ENCODE data around the gene XIRP1. TPM values are rescaled to one million over a fixed set of nuclear protein-coding genes. Genes with fewer than 3 reads are reported as not detected.

The XIRP1 gene
- total and polyA plus RNA-seq, 2 of the 13 experiments (the other 11 are each of a cell fraction or from before 2014, with no cell fraction given) = not detected

DNA sequence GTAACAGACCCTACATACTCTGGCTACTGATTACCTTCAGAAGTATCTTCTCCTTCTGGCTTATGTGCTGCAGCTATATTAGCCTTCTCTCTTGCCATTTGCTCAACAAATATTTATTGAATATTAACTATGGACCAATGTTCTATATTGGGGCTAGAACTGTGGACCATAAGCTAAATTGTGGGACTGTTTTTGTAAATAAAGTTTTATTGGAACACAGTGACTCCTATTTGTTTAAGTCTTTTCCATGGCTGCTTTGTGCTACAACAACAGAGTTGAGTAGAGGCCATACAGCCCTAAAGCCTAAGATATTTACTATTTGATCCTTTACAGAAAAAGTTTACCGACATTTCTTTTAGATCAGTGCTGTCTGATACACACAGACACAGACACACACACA is 20.3 kb upstream of the XIRP1 start (continued):
- TF ChIP-seq, protein P1, sequence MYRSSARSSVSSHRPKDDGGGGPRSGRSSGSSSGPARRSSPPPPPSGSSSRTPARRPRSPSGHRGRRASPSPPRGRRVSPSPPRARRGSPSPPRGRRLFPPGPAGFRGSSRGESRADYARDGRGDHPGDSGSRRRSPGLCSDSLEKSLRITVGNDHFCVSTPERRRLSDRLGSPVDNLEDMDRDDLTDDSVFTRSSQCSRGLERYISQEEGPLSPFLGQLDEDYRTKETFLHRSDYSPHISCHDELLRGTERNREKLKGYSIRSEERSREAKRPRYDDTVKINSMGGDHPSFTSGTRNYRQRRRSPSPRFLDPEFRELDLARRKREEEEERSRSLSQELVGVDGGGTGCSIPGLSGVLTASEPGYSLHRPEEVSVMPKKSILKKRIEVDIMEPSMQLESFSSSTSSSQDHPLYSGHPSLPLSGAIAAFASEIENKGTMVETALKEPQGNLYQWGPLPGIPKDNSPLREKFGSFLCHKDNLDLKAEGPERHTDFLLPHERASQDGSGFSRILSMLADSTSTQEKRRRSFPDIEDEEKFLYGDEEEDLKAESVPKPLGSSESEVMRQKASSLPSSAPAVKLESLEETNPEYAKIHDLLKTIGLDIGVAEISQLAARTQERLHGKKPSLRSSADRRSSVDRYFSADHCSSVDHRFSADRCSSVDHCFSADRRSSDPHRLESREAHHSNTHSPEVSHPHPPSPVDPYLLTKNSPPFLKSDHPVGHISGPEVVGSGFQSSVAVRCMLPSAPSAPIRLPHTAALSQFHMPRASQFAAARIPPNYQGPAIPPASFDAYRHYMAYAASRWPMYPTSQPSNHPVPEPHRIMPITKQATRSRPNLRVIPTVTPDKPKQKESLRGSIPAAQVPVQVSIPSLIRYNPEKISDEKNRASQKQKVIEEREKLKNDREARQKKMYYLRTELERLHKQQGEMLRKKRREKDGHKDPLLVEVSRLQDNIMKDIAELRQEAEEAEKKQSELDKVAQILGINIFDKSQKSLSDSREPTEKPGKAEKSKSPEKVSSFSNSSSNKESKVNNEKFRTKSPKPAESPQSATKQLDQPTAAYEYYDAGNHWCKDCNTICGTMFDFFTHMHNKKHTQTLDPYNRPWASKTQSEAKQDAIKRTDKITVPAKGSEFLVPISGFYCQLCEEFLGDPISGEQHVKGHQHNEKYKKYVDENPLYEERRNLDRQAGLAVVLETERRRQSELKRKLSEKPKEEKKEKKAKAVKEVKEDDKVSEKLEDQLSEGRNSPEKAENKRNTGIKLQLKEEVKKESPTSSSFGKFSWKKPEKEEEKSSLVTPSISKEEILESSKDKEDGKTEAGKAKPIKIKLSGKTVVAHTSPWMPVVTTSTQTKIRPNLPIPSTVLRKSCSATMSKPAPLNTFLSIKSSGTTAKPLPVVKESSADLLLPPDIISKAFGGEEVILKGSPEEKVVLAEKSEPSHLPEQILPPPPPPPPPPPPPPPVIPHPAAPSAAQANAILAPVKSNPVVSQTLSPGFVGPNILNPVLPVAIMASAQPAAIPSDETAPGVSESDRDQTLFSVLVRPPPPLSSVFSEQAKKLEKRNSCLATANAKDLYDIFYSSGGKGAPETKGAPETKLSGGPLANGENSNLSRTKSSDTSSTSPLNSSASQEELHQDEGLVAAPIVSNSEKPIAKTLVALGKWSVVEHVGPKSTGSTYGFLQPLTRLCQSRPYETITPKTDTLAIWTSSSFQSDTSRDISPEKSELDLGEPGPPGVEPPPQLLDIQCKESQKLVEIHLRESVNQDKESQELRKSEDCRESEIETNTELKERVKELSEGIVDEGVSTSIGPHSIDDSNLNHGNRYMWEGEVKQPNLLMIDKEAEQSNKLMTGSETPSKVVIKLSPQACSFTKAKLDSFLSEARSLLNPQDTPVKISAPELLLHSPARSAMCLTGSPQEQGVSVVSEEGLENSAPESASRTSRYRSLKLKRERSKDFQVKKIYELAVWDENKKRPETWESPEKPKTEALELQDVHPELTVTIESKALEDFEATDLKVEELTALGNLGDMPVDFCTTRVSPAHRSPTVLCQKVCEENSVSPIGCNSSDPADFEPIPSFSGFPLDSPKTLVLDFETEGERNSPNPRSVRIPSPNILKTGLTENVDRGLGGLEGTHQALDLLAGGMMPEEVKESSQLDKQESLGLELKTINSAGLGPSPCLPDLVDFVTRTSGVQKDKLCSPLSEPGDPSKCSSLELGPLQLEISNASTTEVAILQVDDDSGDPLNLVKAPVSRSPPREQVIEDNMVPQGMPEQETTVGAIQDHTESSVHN (CRISPR knock-in tag; IDR thresholded peaks at IDR 0.05) = no peak
- TF ChIP-seq MXI1 (IDR thresholded peaks at IDR 0.05; ENCODE audit: borderline replicate concordance, low read depth, low read length) = no peak

DNA sequence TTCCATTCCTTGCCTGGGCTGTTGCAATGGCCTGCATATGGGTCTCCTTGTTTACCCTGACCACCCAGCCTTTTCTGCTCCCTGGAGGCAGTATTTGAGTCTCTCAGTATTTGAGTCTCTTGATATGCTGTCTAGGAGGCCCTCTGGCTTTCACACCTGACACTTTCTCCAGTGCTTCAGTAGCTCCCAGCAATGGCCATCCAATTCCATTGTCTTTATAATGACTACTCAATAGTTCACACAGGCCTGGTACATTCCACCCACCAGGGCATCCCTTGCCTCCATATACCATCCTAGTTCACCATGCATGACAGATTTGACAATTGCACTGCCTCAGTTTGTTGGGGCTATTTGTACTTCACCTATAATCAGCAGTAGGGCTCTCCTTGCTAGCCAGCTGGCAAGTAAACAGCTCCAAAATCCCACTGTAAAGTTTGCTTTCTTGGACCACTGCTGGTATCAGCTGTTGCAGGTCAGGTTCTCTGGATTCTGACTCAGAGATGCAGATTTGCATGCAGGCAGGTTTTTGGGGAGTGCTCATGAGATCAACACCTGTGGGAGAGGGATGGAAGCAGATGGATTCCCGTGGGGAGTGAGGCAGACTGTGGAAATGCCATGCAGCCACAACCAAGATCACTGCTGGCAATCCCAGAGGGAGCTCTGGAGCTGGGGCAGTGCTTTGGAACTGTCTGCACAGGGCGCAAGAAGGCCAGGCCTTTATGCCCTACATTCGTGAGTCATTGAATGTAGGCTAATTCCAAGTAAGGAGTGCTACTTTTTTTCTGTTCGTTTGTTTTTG is 19.1 kb upstream of the XIRP1 start:
- no peaks in the 10 kb centered on the region for H4K20me1 ChIP-seq (ENCODE audit: insufficient read depth, low read length)
- H3K4me1 ChIP-seq (ENCODE audit: insufficient read depth, low read length) = no peaks in the 10 kb centered on the region
- peaks cover 1 to 5% of the 10 kb centered on the region in 2 experiments; a peak in 2 of 5 replicates for H3K27me3 ChIP-seq (ENCODE audit: control insufficient read depth in 1 of 2, insufficient read depth in 2 of 2, low read length in 2 of 2)
- CTCF ChIA-PET (ENCODE audit: low intra/inter-chr PET ratio, low total read pairs) = no interaction called here
- WGBS (ENCODE audit: low lambda C conversion rate) = 24% methylated on average over 4 of the region's 4 CpGs
- BruUV-seq (replicated peaks) = no TSS peak
- no peak overlapping the region for H3K9ac ChIP-seq (ENCODE audit: insufficient read depth, low read depth, low read length)
- H3K4me3 ChIP-seq (replicated peaks in 1 of 3; ENCODE audit: insufficient read depth in 1 of 3, low read depth in 2 of 3, low read length in 3 of 3) = no peak overlapping the region
- intact Hi-C loops (cut with micrococcal nuclease; ENCODE audit: unreplicated experiment) = no loop called here
- no peak for ATAC-seq
- DNase-seq (ENCODE audit: low spot score) = no peak
- no peak overlapping the region for H3K4me2 ChIP-seq (ENCODE audit: low read depth, low read length)
- H3K79me2 ChIP-seq (ENCODE audit: insufficient read depth, low read length) = no peaks in the 10 kb centered on the region
- no peak overlapping the region for H2AFZ ChIP-seq (ENCODE audit: low read length)
- H3K9me3 ChIP-seq (ENCODE audit: low read length) = no peaks in the 10 kb centered on the region
- H3K27ac ChIP-seq (ENCODE audit: extremely low read length, insufficient read depth, low read length) = no peak overlapping the region
- no peaks in the 10 kb centered on the region for H3K36me3 ChIP-seq (replicated peaks in 1 of 2; ENCODE audit: control insufficient read depth in 1 of 2, insufficient read depth in 2 of 2, low read length in 2 of 2)
- POLR2A ChIA-PET = no interaction called here
- no peak for FAIRE-seq
- in situ Hi-C loops (cut with HindIII; ENCODE audit: extremely low pct_ligation_motif_present, low pct_unique_long_range_greater_than_20kb) = no loop called here
- TF ChIP-seq ELF1 (CRISPR knock-in tag; IDR thresholded peaks at IDR 0.05) (no peak), PLRG1 (conservative IDR thresholded peaks at IDR 0.05) (no peak)
- TF ChIP-seq, protein P2, sequence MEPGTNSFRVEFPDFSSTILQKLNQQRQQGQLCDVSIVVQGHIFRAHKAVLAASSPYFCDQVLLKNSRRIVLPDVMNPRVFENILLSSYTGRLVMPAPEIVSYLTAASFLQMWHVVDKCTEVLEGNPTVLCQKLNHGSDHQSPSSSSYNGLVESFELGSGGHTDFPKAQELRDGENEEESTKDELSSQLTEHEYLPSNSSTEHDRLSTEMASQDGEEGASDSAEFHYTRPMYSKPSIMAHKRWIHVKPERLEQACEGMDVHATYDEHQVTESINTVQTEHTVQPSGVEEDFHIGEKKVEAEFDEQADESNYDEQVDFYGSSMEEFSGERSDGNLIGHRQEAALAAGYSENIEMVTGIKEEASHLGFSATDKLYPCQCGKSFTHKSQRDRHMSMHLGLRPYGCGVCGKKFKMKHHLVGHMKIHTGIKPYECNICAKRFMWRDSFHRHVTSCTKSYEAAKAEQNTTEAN (CRISPR knock-in tag; conservative IDR thresholded peaks at IDR 0.05) = no peak
- TF ChIP-seq, protein P3, sequence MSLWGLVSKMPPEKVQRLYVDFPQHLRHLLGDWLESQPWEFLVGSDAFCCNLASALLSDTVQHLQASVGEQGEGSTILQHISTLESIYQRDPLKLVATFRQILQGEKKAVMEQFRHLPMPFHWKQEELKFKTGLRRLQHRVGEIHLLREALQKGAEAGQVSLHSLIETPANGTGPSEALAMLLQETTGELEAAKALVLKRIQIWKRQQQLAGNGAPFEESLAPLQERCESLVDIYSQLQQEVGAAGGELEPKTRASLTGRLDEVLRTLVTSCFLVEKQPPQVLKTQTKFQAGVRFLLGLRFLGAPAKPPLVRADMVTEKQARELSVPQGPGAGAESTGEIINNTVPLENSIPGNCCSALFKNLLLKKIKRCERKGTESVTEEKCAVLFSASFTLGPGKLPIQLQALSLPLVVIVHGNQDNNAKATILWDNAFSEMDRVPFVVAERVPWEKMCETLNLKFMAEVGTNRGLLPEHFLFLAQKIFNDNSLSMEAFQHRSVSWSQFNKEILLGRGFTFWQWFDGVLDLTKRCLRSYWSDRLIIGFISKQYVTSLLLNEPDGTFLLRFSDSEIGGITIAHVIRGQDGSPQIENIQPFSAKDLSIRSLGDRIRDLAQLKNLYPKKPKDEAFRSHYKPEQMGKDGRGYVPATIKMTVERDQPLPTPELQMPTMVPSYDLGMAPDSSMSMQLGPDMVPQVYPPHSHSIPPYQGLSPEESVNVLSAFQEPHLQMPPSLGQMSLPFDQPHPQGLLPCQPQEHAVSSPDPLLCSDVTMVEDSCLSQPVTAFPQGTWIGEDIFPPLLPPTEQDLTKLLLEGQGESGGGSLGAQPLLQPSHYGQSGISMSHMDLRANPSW (CRISPR knock-in tag; IDR thresholded peaks at IDR 0.05; ENCODE audit: borderline replicate concordance) = no peak
- TF ChIP-seq, protein P4, sequence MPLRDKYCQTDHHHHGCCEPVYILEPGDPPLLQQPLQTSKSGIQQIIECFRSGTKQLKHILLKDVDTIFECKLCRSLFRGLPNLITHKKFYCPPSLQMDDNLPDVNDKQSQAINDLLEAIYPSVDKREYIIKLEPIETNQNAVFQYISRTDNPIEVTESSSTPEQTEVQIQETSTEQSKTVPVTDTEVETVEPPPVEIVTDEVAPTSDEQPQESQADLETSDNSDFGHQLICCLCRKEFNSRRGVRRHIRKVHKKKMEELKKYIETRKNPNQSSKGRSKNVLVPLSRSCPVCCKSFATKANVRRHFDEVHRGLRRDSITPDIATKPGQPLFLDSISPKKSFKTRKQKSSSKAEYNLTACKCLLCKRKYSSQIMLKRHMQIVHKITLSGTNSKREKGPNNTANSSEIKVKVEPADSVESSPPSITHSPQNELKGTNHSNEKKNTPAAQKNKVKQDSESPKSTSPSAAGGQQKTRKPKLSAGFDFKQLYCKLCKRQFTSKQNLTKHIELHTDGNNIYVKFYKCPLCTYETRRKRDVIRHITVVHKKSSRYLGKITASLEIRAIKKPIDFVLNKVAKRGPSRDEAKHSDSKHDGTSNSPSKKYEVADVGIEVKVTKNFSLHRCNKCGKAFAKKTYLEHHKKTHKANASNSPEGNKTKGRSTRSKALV (CRISPR knock-in tag; IDR thresholded peaks at IDR 0.05) = no peak
